Lower lobe of right lung (tissue), 2 donors: ENCODE results near the gene MC1R. TPM values are rescaled to one million over a fixed set of nuclear protein-coding genes. Genes with fewer than 3 reads are reported as not detected.

ENCODE experiments used
- ATAC-seq, 2 donors: fragments of 200-7000 bp; cut with Tn5 transposase; one replicate each; pipeline ENCODE4 v1.9.1; 2020 to 2022; ENCODE audit warnings: mild to moderate bottlenecking in 2 of 2, moderate library complexity in 2 of 2
- DNase-seq: peaks from one replicate; pipeline ENCODE4 v3.0.0-alpha.2; 2020
- H3K27ac ChIP-seq: fragments of 200-600 bp; one replicate; pipeline ENCODE4 v1.8.0; 2022
- H3K27me3 ChIP-seq: fragments of 200-600 bp; one replicate; pipeline ENCODE4 v1.8.0; 2022; ENCODE audit warnings: low read depth
- H3K36me3 ChIP-seq: fragments of 200-600 bp; one replicate; pipeline ENCODE4 v1.8.0; 2022; ENCODE audit warnings: mild to moderate bottlenecking
- H3K4me1 ChIP-seq: fragments of 200-600 bp; one replicate; pipeline ENCODE4 v1.8.0; 2022
- H3K4me3 ChIP-seq: fragments of 200-600 bp; one replicate; pipeline ENCODE4 v1.8.0; 2022; ENCODE audit warnings: mild to moderate bottlenecking
- H3K9me3 ChIP-seq: fragments of 200-600 bp; one replicate; pipeline ENCODE4 v1.8.0; 2022
- CTCF ChIP-seq: fragments of 200-600 bp; IDR thresholded peaks from one replicate; pipeline ENCODE4 v1.8.0; 2022; ENCODE audit warnings: antibody characterized with exemption, mild to moderate bottlenecking
- intact Hi-C: fragments of 100-400 bp; cut with DNase I; formaldehyde crosslinking; loops from one replicate; pipeline ENCODE4 v1.11.0; 2022
- total RNA-seq: library from RNA; stranded (reverse); fragmentation: NEBNext Ultra II Directional; extraction: Animal tissue kit (Norgen Biotek cat#: 25700); gene quantifications from one replicate; pipeline ENCODE4 v1.2.1, GENCODE V29; 2021
- donor health status: DM: no; HTN: yes; CAD: no; lungs with severe emphysema.

MC1R gene
- total RNA-seq, 1 donor from 2014 or later, result 5.3 TPM

GRCh38 chr16:89958068-89958467 lies 39.4 kb downstream of the MC1R start:
- H3K27ac ChIP-seq, result peak overlapping the region; percentile 64
- DNase-seq (peak; percentile 65), ATAC-seq (peak; percentile 62 to 82)
- no peaks in the 10 kb centered on the region for H3K9me3 ChIP-seq
- H3K4me1 ChIP-seq, result no peaks in the 10 kb centered on the region
- intact Hi-C loops, result no loop called here
- peaks cover 72% of the 10 kb centered on the region for H3K36me3 ChIP-seq
- no peak for TF ChIP-seq CTCF
- peak overlapping the region; percentile 42 for H3K4me3 ChIP-seq
- no peaks in the 10 kb centered on the region for H3K27me3 ChIP-seq

GRCh38 chr16:89958596-89958995 lies 39.9 kb downstream of the MC1R start:
- H3K27me3 ChIP-seq, result no peaks in the 10 kb centered on the region
- H3K27ac ChIP-seq, result no peak overlapping the region
- intact Hi-C loops, result no loop called here
- DNase-seq, result no peak
- H3K4me3 ChIP-seq, result no peak overlapping the region
- no peaks in the 10 kb centered on the region for H3K4me1 ChIP-seq
- peaks cover 77% of the 10 kb centered on the region for H3K36me3 ChIP-seq
- no peaks in the 10 kb centered on the region for H3K9me3 ChIP-seq
- no peak for TF ChIP-seq CTCF
- ATAC-seq, result no peak

- Histone ChIP-seq H3K4me3 (no peak overlapping the region), H3K36me3 (peaks cover 75% of the 10 kb centered on the region), H3K4me1 (no peaks in the 10 kb centered on the region), H3K27ac (no peak overlapping the region), H3K9me3 (no peaks in the 10 kb centered on the region), H3K27me3 (no peaks in the 10 kb centered on the region)
- DNase-seq, result no peak
- no peak for TF ChIP-seq CTCF
- intact Hi-C loops, result no loop called here
- ATAC-seq, result no peak
These were observed 42.3 kb downstream of the MC1R start for GRCh38 chr16:89960966-89961365.

GRCh38 chr16:89961920-89962319 lies 43.3 kb downstream of the MC1R start:
- H3K27ac ChIP-seq, result no peak overlapping the region
- TF ChIP-seq CTCF, result no peak
- H3K9me3 ChIP-seq, result no peaks in the 10 kb centered on the region
- H3K4me1 ChIP-seq, result no peaks in the 10 kb centered on the region
- no peaks in the 10 kb centered on the region for H3K27me3 ChIP-seq
- ATAC-seq, result no peak
- peaks cover 76% of the 10 kb centered on the region for H3K36me3 ChIP-seq
- H3K4me3 ChIP-seq, result no peak overlapping the region
- no peak for DNase-seq
- intact Hi-C loops, result no loop called here

GRCh38 chr16:89962754-89963498 lies 44.3 kb downstream of the MC1R start:
- Histone ChIP-seq H3K4me3 (no peak overlapping the region), H3K36me3 (peaks cover 69% of the 10 kb centered on the region), H3K27ac (no peak overlapping the region), H3K9me3 (no peaks in the 10 kb centered on the region), H3K4me1 (no peaks in the 10 kb centered on the region), H3K27me3 (no peaks in the 10 kb centered on the region)
- ATAC-seq, result no peak
- no peak for DNase-seq
- intact Hi-C loops, result no loop called here
- no peak for TF ChIP-seq CTCF
